ENCODE results near the gene SNAI3. TPM values are rescaled to one million over a fixed set of nuclear protein-coding genes. Genes with fewer than 3 reads are reported as not detected.

The SNAI3 gene
- total RNA-seq, 1 donor from 2014 or later, result 2.7 TPM

GRCh38 chr16:88650749-88651275 lies 35.5 kb downstream of the SNAI3 start, which contains the start of gene CYBA:
Gene CYBA (minus strand): TSS chr16:88651053. CDS start chr16:88651013, 40 bp downstream.
- Mint-ChIP-seq H3K27ac (peak within 1 kb of the TSS; percentile 93), H3K4me1 (peaks cover 50% of the 10 kb centered on the region), H3K27me3 (no peaks in the 10 kb centered on the region), H3K36me3 (ENCODE audit: low read depth) (peaks cover 41% of the 10 kb centered on the region), H3K9me3 (no peaks in the 10 kb centered on the region), H3K4me3 (peak within 1 kb of the TSS; percentile 93)
- ATAC-seq (ENCODE audit: low read depth), result peak; percentile 81
- no peak for TF ChIP-seq CTCF (IDR thresholded peaks at IDR 0.05)
- ChIA-PET CTCF (no interaction called here), POLR2A (interaction anchor here (0.6 to 6.4 kb wide), 16 partner anchors 9 to 206 kb away, joined by 3 to 102 read pairs (median 5); partner anchors contain the start of genes GALNS, IL17C, MVD and TRAPPC2L)
- DNase-seq, result no peak
- intact Hi-C loops (cut with micrococcal nuclease), result loop anchor here (1.0 to 5.0 kb wide), 15 partner anchors 11 to 700 kb away; partner anchors contain the start of genes BANP, CDT1, CTU2 and GALNS

DNA sequence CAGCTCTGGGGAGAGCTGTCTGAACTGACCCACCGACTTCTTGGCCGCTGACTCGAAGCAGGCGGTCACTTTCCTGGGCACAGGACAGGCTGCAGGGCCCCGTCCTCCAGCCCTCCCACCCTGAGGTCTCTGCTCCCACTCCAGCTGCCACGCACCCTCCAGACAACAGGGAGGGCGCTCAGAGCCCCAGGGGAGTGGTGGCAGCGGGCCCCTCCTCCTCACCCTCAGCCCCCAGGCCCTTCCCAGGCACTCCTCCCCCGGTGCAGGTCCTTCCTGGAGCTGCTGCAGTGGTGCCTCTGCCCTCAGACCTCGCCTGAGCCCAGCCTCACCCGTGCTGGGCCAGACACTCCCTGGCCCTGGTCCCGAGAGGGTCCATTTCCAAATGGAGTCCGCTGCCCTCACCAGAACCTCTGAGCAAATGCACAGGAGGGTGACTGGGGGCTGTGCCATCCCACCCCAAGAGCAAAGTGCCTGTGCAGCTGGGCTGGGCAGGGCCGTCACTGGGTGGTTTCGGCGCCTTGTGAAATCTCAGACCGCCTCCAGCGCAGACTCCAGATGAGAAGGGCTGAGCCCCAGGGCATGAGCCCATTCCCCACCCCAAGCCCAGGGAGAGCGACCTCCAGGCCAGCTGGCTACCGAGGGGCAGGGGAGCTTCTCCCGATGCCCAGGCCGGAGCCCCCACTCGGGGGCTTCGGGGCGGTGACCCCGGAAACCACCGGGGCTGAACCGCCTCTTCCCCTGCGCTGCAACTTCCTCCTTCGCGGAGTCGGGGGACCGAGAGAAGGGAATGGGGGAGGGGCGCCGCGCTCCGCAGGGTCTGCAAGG lies 36.2 kb downstream of the SNAI3 start:
- peak; percentile 6 for ATAC-seq (ENCODE audit: low read depth)
- peak; percentile 66 for DNase-seq
- intact Hi-C loops (cut with micrococcal nuclease), result loop anchor here (2.0 to 5.0 kb wide), 4 partner anchors 153 to 699 kb away; partner anchors contain the start of genes BANP, CDT1, GALNS and TRAPPC2L
- POLR2A ChIA-PET, result interaction anchor here (0.9 to 6.4 kb wide), 14 partner anchors 8 to 162 kb away, joined by 3 to 102 read pairs (median 6); partner anchors contain the start of genes APRT, IL17C, MVD and ZC3H18
- no peak for TF ChIP-seq CTCF (IDR thresholded peaks at IDR 0.05)
- Mint-ChIP-seq H3K27ac (peak overlapping the region; percentile 92), H3K27me3 (no peaks in the 10 kb centered on the region), H3K36me3 (ENCODE audit: low read depth) (peaks cover 44% of the 10 kb centered on the region), H3K4me3 (peak overlapping the region; percentile 93), H3K9me3 (no peaks in the 10 kb centered on the region), H3K4me1 (peaks cover 57% of the 10 kb centered on the region)
- CTCF ChIA-PET, result interaction anchor here (1.4 kb wide), 1 partner anchor 35 kb away, joined by 5 read pairs; no protein-coding TSS in a partner anchor

DNA sequence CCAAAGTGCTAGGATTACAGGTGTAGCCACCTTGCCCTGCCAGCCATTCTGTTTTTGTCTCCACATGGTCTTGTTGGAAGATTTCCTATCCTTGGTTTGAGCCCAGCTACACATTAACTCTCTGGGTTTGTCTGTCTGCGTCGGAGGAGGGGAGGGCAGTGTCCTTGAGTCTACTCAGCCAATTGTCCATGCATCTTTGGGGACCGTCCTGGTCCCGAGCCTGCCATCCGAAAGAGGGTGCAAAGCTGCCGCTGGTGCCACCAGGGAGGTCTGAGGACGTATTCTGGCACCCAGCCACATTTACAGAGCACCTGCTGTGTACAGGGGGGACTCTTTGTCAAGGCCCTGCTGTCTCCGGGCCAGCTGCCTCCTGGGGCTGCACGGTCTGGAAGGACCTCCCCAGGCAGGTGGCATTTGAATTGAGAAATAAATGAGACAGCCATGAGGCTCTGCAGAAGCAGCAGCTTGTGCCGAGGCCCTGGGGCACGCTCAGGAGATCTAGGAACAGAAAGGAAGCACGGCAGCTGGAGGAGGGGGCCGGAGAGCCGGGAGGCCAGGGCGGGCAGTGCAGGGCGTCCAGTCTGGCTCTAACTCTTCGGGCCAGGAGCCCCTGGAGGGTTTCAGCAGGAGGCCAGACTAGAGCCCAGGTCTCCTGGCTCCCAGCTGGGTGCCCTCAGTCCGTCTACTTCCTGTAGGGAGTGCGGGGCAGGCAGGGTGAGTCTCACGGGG lies 36.9 kb downstream of the SNAI3 start:
- CTCF ChIA-PET, result interaction anchor here (1.0 to 1.4 kb wide), 2 partner anchors 13 to 36 kb away, joined by 3 to 5 read pairs; no protein-coding TSS in a partner anchor
- DNase-seq, result no peak
- Mint-ChIP-seq H3K9me3 (no peaks in the 10 kb centered on the region), H3K4me3 (peak overlapping the region; percentile 93), H3K27me3 (no peaks in the 10 kb centered on the region), H3K27ac (peak overlapping the region; percentile 92), H3K4me1 (peaks cover 65% of the 10 kb centered on the region), H3K36me3 (ENCODE audit: low read depth) (peaks cover 44% of the 10 kb centered on the region)
- no peak for ATAC-seq (ENCODE audit: low read depth)
- no peak for TF ChIP-seq CTCF (IDR thresholded peaks at IDR 0.05)
- POLR2A ChIA-PET, result interaction anchor here (0.6 to 6.4 kb wide), 17 partner anchors 9 to 773 kb away, joined by 3 to 102 read pairs (median 6); partner anchors contain the start of genes APRT, CTU2, IL17C and MVD
- intact Hi-C loops (cut with micrococcal nuclease), result no loop called here

- Mint-ChIP-seq H3K27ac (peak overlapping the region; percentile 66), H3K4me1 (peaks cover 75% of the 10 kb centered on the region), H3K27me3 (no peaks in the 10 kb centered on the region), H3K36me3 (ENCODE audit: low read depth) (peaks cover 46% of the 10 kb centered on the region), H3K4me3 (no peak overlapping the region), H3K9me3 (no peaks in the 10 kb centered on the region)
- no peak for ATAC-seq (ENCODE audit: low read depth)
- intact Hi-C loops (cut with micrococcal nuclease), result no loop called here
- ChIA-PET CTCF (no interaction called here), POLR2A (interaction anchor here (0.6 to 6.4 kb wide), 7 partner anchors 10 to 804 kb away, joined by 3 to 102 read pairs (median 4); partner anchors contain the start of genes IL17C and ZC3H18)
- no peak for TF ChIP-seq CTCF (IDR thresholded peaks at IDR 0.05)
- DNase-seq, result no peak
These were observed 38.9 kb downstream of the SNAI3 start for GRCh38 chr16:88647178-88648070.
